OCI-LY7 (cell line): Measurements from ENCODE around the gene CORO1C.

Source experiments
- EZH2phosphoT487 ChIP-seq: fragments of 200-600 bp; sonication (generic); IDR thresholded peaks from 2 replicates; pipeline ENCODE4 v1.6.1; 2018; ENCODE audit warnings: low read depth, borderline replicate concordance, mild to moderate bottlenecking, mixed run types, antibody characterized with exemption, low read length, moderate library complexity, mixed read lengths
- TF ChIP-seq, protein P1 (sequence below): fragments of 200-600 bp; sonication (generic); conservative IDR thresholded peaks from 2 replicates; pipeline ENCODE4 v1.5.1; 2014; ENCODE audit warnings: mild to moderate bottlenecking, antibody characterized with exemption, low read length, moderate library complexity, mixed read lengths

DNA sequence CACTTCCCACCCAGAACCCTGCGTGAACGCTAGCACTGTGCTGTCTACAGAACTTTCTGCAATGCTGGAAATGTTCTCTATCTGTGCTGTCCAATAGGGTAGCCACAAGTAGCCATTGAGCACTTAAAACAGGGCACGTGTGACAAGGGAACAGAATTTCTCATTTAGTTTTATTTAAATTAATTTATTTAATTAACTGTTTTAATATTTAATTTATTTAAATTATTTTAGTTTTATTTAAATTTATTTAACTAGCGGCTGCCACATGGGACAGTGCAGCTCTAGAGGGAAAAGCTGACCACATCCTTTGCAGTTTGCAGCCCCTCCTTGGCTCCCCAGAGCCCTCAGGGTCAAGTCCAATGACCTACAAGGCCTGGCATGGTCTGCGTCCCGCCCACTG lies 35.0 kb upstream of the CORO1C start:
- TF ChIP-seq, protein P1, sequence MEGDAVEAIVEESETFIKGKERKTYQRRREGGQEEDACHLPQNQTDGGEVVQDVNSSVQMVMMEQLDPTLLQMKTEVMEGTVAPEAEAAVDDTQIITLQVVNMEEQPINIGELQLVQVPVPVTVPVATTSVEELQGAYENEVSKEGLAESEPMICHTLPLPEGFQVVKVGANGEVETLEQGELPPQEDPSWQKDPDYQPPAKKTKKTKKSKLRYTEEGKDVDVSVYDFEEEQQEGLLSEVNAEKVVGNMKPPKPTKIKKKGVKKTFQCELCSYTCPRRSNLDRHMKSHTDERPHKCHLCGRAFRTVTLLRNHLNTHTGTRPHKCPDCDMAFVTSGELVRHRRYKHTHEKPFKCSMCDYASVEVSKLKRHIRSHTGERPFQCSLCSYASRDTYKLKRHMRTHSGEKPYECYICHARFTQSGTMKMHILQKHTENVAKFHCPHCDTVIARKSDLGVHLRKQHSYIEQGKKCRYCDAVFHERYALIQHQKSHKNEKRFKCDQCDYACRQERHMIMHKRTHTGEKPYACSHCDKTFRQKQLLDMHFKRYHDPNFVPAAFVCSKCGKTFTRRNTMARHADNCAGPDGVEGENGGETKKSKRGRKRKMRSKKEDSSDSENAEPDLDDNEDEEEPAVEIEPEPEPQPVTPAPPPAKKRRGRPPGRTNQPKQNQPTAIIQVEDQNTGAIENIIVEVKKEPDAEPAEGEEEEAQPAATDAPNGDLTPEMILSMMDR, result no peak
- TF ChIP-seq EZH2phosphoT487, result no peak
